GM12878 (cell line): ENCODE data around the gene PPP2R1A. TPM values are rescaled to one million over a fixed set of nuclear protein-coding genes. Genes with fewer than 3 reads are reported as not detected.
A peak's percentile ranks its signal among the peaks of the same experiment; 100 is the strongest.

Experiments used
- ATAC-seq: fragments of 200-7000 bp; cut with Tn5 transposase; 3 replicates; pipeline ENCODE4 v1.9.1; 2020; ENCODE audit warnings: mild to moderate bottlenecking, moderate library complexity
- BruUV-seq: library from RNA; stranded (reverse); fragments of 400-500 nt; replicated peaks from 2 replicates; lab custom pipeline; 2021; lab: Mats Ljungman, UMichigan
- CTCF ChIA-PET: fragments of 300-600 bp; sonication (Branson Sonifier 250); formaldehyde crosslinking; extraction: SDS; loops from one replicate; lab custom pipeline; 2021; ENCODE audit warnings: inconsistent platforms; lab: Yijun Ruan, JAX
- POLR2A ChIA-PET: fragments of 350-600 bp; formaldehyde crosslinking; extraction: SDS; loops from one replicate; lab custom pipeline; 2021; ENCODE audit warnings: inconsistent platforms; lab: Charles Lee
- RAD21 ChIA-PET: fragments of 300-600 bp; sonication (Branson Sonifier 250); formaldehyde crosslinking; loops from one replicate; lab custom pipeline; 2023; ENCODE audit warnings: antibody characterized with exemption; ENCODE audit not compliant: unreplicated experiment; lab: Charles Lee
- SMC1A ChIA-PET: fragments of 300-600 bp; sonication (Branson Sonifier 250); formaldehyde crosslinking; loops from one replicate; lab custom pipeline; 2023; ENCODE audit not compliant: unreplicated experiment, uncharacterized antibody; lab: Charles Lee
- DNase-seq: peaks from one replicate; pipeline ENCODE4 v3.0.0-alpha.2; 2011; ENCODE audit warnings: low read depth, low spot score
- FAIRE-seq: peaks from 3 replicates; lab custom pipeline; 2011; peaks lifted over from hg19 to GRCh38; lab: Jason Lieb, UNC
- H2AFZ ChIP-seq: 2 replicates; pipeline ENCODE4 v1.6.0; 2011; ENCODE audit warnings: low read depth, low read length, control low read depth; ENCODE audit not compliant: control insufficient read depth
- H3K27ac ChIP-seq: 2 replicates; pipeline ENCODE4 v1.5.1; 2011; ENCODE audit warnings: control low read depth; ENCODE audit not compliant: control insufficient read depth, insufficient read depth
- H3K27me3 ChIP-seq, 2 experiments: replicated peaks in 1 of 2; 2 replicates each; pipeline versions ENCODE4 v1.6.0 to v1.6.1; 2011; ENCODE audit warnings: low read length in 1 of 2; ENCODE audit not compliant: control insufficient read depth in 2 of 2, insufficient read depth in 2 of 2
- H3K36me3 ChIP-seq, 2 experiments: 2 replicates each; pipeline ENCODE4 v1.5.1; 2011; ENCODE audit warnings: low read length in 1 of 2; ENCODE audit not compliant: control insufficient read depth in 2 of 2, insufficient read depth in 2 of 2
- H3K4me1 ChIP-seq: 2 replicates; pipeline ENCODE4 v1.6.1; 2011; ENCODE audit warnings: mild to moderate bottlenecking, low read length, moderate library complexity, mixed read lengths; ENCODE audit not compliant: control insufficient read depth, insufficient read depth
- H3K4me2 ChIP-seq: 2 replicates; pipeline ENCODE4 v1.6.0; 2011; ENCODE audit warnings: control low read depth; ENCODE audit not compliant: control insufficient read depth, insufficient read depth
- H3K4me3 ChIP-seq: fragments of 200-600 bp; sonication (generic); 2 replicates; pipeline ENCODE4 v1.5.1; 2016
- H3K79me2 ChIP-seq: 2 replicates; pipeline ENCODE4 v1.6.0; 2011; ENCODE audit warnings: low read length; ENCODE audit not compliant: control insufficient read depth, insufficient read depth
- H3K9ac ChIP-seq: 2 replicates; pipeline ENCODE4 v1.8.0; 2011; ENCODE audit warnings: low read length, control low read depth, mixed read lengths; ENCODE audit not compliant: control insufficient read depth, insufficient read depth
- H3K9me3 ChIP-seq: replicated peaks from 3 replicates; pipeline ENCODE4 v1.5.1; 2011; ENCODE audit warnings: mild to moderate bottlenecking, low read length; ENCODE audit not compliant: control insufficient read depth, insufficient read depth
- H4K20me1 ChIP-seq: 2 replicates; pipeline ENCODE4 v1.6.0; 2011; ENCODE audit not compliant: control insufficient read depth, insufficient read depth
- BRCA1 ChIP-seq: IDR thresholded peaks from 2 replicates; pipeline ENCODE4 v1.6.1; 2011; ENCODE audit warnings: low read depth, low read length, improper control_type of control experiment
- CBX5 ChIP-seq: sonication (generic); IDR thresholded peaks from 2 replicates; pipeline ENCODE4 v1.6.1; 2016; ENCODE audit warnings: low read depth, moderate library complexity, mild to moderate bottlenecking, inconsistent platforms
- HDGF ChIP-seq: fragments of 450-650 bp; IDR thresholded peaks from 2 replicates; pipeline ENCODE4 v1.6.1; 2016; ENCODE audit warnings: antibody characterized with exemption
- IKZF1 ChIP-seq: fragments of 450-650 bp; conservative IDR thresholded peaks from 2 replicates; pipeline ENCODE4 v1.6.1; 2017; ENCODE audit warnings: antibody characterized with exemption, mild to moderate bottlenecking
- IKZF2 ChIP-seq, 2 experiments: fragments of 450-650 bp; IDR thresholded peaks; 2 replicates each; pipeline ENCODE4 v1.6.1; 2017; ENCODE audit warnings: mild to moderate bottlenecking in 2 of 2, moderate library complexity in 2 of 2
- NFXL1 ChIP-seq: fragments of 450-650 bp; IDR thresholded peaks from 2 replicates; pipeline ENCODE4 v1.6.1; 2017; ENCODE audit warnings: antibody characterized with exemption, mild to moderate bottlenecking, borderline replicate concordance
- NR2F1 ChIP-seq: fragments of 450-650 bp; conservative IDR thresholded peaks from 2 replicates; pipeline ENCODE4 v1.6.1; 2017; ENCODE audit warnings: mild to moderate bottlenecking
- PML ChIP-seq: IDR thresholded peaks from 2 replicates; pipeline ENCODE4 v1.6.1; 2012; ENCODE audit warnings: low read length, inconsistent platforms
- POLR2A ChIP-seq: IDR thresholded peaks from 2 replicates; pipeline ENCODE4 v1.6.1; 2011; ENCODE audit warnings: low read depth, mild to moderate bottlenecking, low read length
- STAT1 ChIP-seq: fragments of 450-650 bp; conservative IDR thresholded peaks from 2 replicates; pipeline ENCODE4 v1.6.1; 2014; ENCODE audit warnings: antibody characterized with exemption, mild to moderate bottlenecking
- TCF7 ChIP-seq: IDR thresholded peaks from 2 replicates; pipeline ENCODE4 v1.6.1; 2014; ENCODE audit warnings: antibody characterized with exemption, borderline replicate concordance
- YBX1 ChIP-seq: fragments of 450-650 bp; IDR thresholded peaks from 2 replicates; pipeline ENCODE4 v1.6.1; 2016; ENCODE audit warnings: antibody characterized with exemption
- ZNF24 ChIP-seq: fragments of 450-650 bp; IDR thresholded peaks from 2 replicates; pipeline ENCODE4 v1.6.1; 2017; ENCODE audit warnings: antibody characterized with exemption, mild to moderate bottlenecking
- WGBS: methylation state at CpG from one replicate; pipeline ENCODE4 v1.1.6; 2016; ENCODE audit warnings: low lambda C conversion rate; ENCODE audit not compliant: insufficient replicate concordance, insufficient coverage; ENCODE audit errors: missing lambda C conversion rate; 5-methylcytosine and 5-hydroxymethylcytosine counted together
- in situ Hi-C: fragments of 300-500 bp; cut with MboI; formaldehyde crosslinking; loops from 9 replicates; pipeline ENCODE4 v1.14.3; 2018; ENCODE audit warnings: mixed read lengths
- intact Hi-C: fragments of 100-400 bp; cut with micrococcal nuclease; formaldehyde crosslinking; loops from one replicate; pipeline ENCODE4 v1.14.2; 2022; ENCODE audit not compliant: unreplicated experiment
- polyA plus RNA-seq, 11 experiments: library from polyadenylated mRNA; depleted of rRNA in 4 of 11; unstranded in 6 of 11; stranded (reverse) in 5 of 11; fragments of >200 nt; fragmentation: Nextera tagmentation in 4 of 11; fragmentation: Illumina TruSeq in 1 of 11; extraction: Ambion mirVana in 4 of 11; extraction: Trizol in 1 of 11; gene quantifications; 1 replicate in 1 of 11; 2 replicates in 10 of 11; pipeline versions ENCODE4 v1.2.1 to v1.2.3, GENCODE V29; 2011 to 2016; ENCODE audit warnings: inconsistent platforms in 2 of 11, missing spikeins in 2 of 11, low read depth in 1 of 11
- total RNA-seq, 4 experiments: library from RNA; depleted of rRNA in 3 of 4; stranded (reverse); fragments of >200 nt in 3 of 4; fragmentation: Illumina TruSeq in 1 of 4; extraction: Trizol in 1 of 4; gene quantifications; 2 replicates each; pipeline versions ENCODE4 v1.2.1 to v1.2.3, GENCODE V29; 2013 to 2021
- TF ChIP-seq, protein P1 (sequence below): fragments of 450-650 bp; conservative IDR thresholded peaks from 2 replicates; pipeline ENCODE4 v1.6.1; 2017; ENCODE audit warnings: mild to moderate bottlenecking, moderate library complexity
- TF ChIP-seq, protein P2 (sequence below): IDR thresholded peaks from 2 replicates; pipeline ENCODE4 v1.6.1; 2012; ENCODE audit warnings: low read depth, low read length, improper control_type of control experiment
- TF ChIP-seq, protein P3 (sequence below): fragments of 450-650 bp; IDR thresholded peaks from 2 replicates; pipeline ENCODE4 v1.6.1; 2017; ENCODE audit warnings: mild to moderate bottlenecking

PPP2R1A gene
- total and polyA plus RNA-seq, 10 of the 15 experiments (the other 5 are each of a cell fraction or from before 2014, with no cell fraction given): 16.0 to 359 (median 140) TPM

DNA sequence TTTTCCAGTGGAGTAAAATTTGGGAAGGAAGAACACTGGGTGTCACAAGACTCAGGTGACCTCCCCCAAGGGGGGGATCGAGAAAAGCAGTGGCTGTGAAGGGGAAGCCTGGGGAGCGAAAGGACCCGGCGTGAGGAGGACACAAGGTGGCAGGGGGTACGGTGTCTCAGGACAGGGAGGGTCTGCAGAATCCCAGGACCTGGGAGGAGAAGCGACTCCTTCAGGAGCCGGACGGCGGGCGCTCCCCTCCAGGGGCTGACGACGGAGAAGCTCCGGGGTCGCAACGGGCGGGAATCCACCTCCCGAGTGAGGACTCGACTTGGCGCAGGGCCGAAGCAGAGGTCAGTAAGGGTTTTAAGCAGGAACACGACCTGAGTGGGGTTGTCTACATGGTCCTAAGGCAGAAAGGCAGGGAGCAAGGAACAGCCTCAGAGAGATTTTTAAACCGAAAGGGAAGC lies 19.0 kb upstream of the PPP2R1A start:
- FAIRE-seq (peak; percentile 7), DNase-seq (no peak), ATAC-seq (peak; percentile 62)
- H3K4me1 ChIP-seq: peaks cover 4% of the 10 kb centered on the region
- POLR2A ChIA-PET: interaction anchor here (0.5 to 2.6 kb wide), 4 partner anchors 18 to 166 kb away, joined by 3 to 10 read pairs (median 3); partner anchors contain the start of gene PPP2R1A
- peak overlapping the region; percentile 93 for H3K4me2 ChIP-seq
- no peaks in the 10 kb centered on the region for H3K27me3 ChIP-seq
- no peaks in the 10 kb centered on the region for H4K20me1 ChIP-seq
- no peaks in the 10 kb centered on the region; a peak in 1 of 4 replicates for H3K36me3 ChIP-seq
- H3K4me3 ChIP-seq: peak overlapping the region; percentile 92
- WGBS: under 1% methylated on average over 22 of the region's 22 CpGs
- TSS peak; percentile 78 for BruUV-seq
- SMC1A ChIA-PET: interaction anchor here (0.5 to 1.5 kb wide), 3 partner anchors 19 to 532 kb away, joined by 3 to 4 read pairs (median 4); partner anchors contain the start of gene PPP2R1A
- RAD21 ChIA-PET: interaction anchor here (0.7 to 1.7 kb wide), 2 partner anchors 19 to 33 kb away, joined by 4 to 7 read pairs; partner anchors contain the start of gene PPP2R1A
- in situ Hi-C loops (no loop called here), intact Hi-C loops (no loop called here)
- H3K9me3 ChIP-seq: peaks cover 14% of the 10 kb centered on the region; the same call in 2 of the 3 replicates
- peak overlapping the region; percentile 81 for H3K9ac ChIP-seq
- peak overlapping the region; percentile 59 for H3K27ac ChIP-seq
- peaks cover 3% of the 10 kb centered on the region; the same call in 1 of the 2 replicates for H3K79me2 ChIP-seq
- CTCF ChIA-PET: interaction anchor here (1.9 kb wide), 1 partner anchor 67 kb away, joined by 8 read pairs; no protein-coding TSS in a partner anchor
- peak overlapping the region; percentile 88 for H2AFZ ChIP-seq
- TF ChIP-seq CBX5 (no peak), YBX1 (no peak), BRCA1 (no peak), IKZF2 (IDR thresholded peaks at IDR 0.05) (no peak), HDGF (no peak), NR2F1 (0 out of 2 replicates have a peak, but pooled peaks have one; percentile 4), PML (no peak), POLR2A (no peak), TCF7 (no peak), NFXL1 (no peak), ZNF24 (no peak), STAT1 (no peak), IKZF1 (peak; percentile 26; the same call in 1 of the 2 replicates)
- TF ChIP-seq, protein P1, sequence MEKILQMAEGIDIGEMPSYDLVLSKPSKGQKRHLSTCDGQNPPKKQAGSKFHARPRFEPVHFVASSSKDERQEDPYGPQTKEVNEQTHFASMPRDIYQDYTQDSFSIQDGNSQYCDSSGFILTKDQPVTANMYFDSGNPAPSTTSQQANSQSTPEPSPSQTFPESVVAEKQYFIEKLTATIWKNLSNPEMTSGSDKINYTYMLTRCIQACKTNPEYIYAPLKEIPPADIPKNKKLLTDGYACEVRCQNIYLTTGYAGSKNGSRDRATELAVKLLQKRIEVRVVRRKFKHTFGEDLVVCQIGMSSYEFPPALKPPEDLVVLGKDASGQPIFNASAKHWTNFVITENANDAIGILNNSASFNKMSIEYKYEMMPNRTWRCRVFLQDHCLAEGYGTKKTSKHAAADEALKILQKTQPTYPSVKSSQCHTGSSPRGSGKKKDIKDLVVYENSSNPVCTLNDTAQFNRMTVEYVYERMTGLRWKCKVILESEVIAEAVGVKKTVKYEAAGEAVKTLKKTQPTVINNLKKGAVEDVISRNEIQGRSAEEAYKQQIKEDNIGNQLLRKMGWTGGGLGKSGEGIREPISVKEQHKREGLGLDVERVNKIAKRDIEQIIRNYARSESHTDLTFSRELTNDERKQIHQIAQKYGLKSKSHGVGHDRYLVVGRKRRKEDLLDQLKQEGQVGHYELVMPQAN: 0 out of 2 replicates have a peak, but pooled peaks have one; percentile 59
- TF ChIP-seq, protein P2, sequence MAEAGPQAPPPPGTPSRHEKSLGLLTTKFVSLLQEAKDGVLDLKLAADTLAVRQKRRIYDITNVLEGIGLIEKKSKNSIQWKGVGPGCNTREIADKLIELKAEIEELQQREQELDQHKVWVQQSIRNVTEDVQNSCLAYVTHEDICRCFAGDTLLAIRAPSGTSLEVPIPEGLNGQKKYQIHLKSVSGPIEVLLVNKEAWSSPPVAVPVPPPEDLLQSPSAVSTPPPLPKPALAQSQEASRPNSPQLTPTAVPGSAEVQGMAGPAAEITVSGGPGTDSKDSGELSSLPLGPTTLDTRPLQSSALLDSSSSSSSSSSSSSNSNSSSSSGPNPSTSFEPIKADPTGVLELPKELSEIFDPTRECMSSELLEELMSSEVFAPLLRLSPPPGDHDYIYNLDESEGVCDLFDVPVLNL: no peak
- TF ChIP-seq, protein P3, sequence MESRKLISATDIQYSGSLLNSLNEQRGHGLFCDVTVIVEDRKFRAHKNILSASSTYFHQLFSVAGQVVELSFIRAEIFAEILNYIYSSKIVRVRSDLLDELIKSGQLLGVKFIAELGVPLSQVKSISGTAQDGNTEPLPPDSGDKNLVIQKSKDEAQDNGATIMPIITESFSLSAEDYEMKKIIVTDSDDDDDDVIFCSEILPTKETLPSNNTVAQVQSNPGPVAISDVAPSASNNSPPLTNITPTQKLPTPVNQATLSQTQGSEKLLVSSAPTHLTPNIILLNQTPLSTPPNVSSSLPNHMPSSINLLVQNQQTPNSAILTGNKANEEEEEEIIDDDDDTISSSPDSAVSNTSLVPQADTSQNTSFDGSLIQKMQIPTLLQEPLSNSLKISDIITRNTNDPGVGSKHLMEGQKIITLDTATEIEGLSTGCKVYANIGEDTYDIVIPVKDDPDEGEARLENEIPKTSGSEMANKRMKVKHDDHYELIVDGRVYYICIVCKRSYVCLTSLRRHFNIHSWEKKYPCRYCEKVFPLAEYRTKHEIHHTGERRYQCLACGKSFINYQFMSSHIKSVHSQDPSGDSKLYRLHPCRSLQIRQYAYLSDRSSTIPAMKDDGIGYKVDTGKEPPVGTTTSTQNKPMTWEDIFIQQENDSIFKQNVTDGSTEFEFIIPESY: no peak
